ENCODE results near the gene PDE5A.

- no peak for TF ChIP-seq EZH2 (IDR thresholded peaks at IDR 0.05; ENCODE audit: insufficient read depth, poor library complexity, severe bottlenecking)
- TF ChIP-seq EZH2phosphoT487 (IDR thresholded peaks at IDR 0.05; ENCODE audit: insufficient read depth, low read depth) = no peak
Measured at GRCh38 chr4:119493886-119494285, 134.7 kb downstream of the PDE5A start.

All from GM23248 (cell line).